ENCODE results near the gene VAMP7. TPM values are rescaled to one million over a fixed set of nuclear protein-coding genes. Genes with fewer than 3 reads are reported as not detected.

Gene VAMP7
- total and polyA plus RNA-seq, 2 of the 8 experiments (the other 6 are each of a cell fraction or from before 2014, with no cell fraction given), result 14.2 to 22.1 TPM

DNA sequence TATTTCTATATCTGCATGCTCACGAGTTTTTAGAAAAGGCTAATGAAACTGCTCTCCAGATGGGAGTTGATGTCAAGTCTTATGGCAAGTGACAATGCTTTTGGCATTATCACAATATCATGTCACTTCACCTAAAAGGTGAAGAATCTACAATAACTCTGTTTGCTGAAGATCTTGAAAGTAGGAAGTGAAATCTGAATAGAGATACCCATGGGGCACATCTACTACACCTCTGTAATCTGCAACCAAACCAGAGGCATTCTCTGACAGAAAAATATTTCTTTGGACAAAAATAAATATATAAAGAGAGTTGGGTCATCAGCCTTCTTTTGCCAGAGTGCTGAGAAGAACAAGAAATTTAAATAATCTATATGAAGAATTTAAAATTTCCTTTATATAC, 3.9 kb upstream of the VAMP7 start:
- Histone ChIP-seq H3K4me2 (ENCODE audit: insufficient read depth in 1 of 2, low read depth in 2 of 2, low read length in 2 of 2) (no peak overlapping the region), H2BK20ac (ENCODE audit: low read length) (no peak overlapping the region), H2BK5ac (ENCODE audit: low read depth, low read length) (no peak overlapping the region), H3K27me3 (replicated peaks in 1 of 4; ENCODE audit: control insufficient read depth in 3 of 4, extremely low read depth in 1 of 4, insufficient read depth in 3 of 4, low read length in 3 of 4) (no peaks in the 10 kb centered on the region), H2AFZ (ENCODE audit: low read length) (no peak overlapping the region), H3K9ac (replicated peaks in 1 of 4; ENCODE audit: extremely low read depth in 1 of 4, low read depth in 3 of 4, low read length in 3 of 4) (no peak overlapping the region), H2AK5ac (ENCODE audit: low read depth, low read length) (no peak overlapping the region), H2BK12ac (ENCODE audit: low read depth, low read length) (no peak overlapping the region), H3K4me1 (replicated peaks in 1 of 4; ENCODE audit: control insufficient read depth in 3 of 4, insufficient read depth in 4 of 4, low read length in 3 of 4) (no peaks in the 10 kb centered on the region), H3K79me1 (ENCODE audit: low read depth, low read length) (0 out of 2 replicates have a peak, but pooled peaks cover 2% of the 10 kb centered on the region), H4K5ac (ENCODE audit: insufficient read length, low read depth, low read length) (no peak overlapping the region), H4K91ac (replicated peaks; ENCODE audit: insufficient read length, low read length) (no peak overlapping the region), H3K79me2 (ENCODE audit: control insufficient read depth in 1 of 2, insufficient read depth in 2 of 2, low read length in 2 of 2) (peaks cover 0 to 9% of the 10 kb centered on the region in 2 experiments; a peak in 2 of 4 replicates), H2BK120ac (replicated peaks; ENCODE audit: low read depth, low read length) (no peak overlapping the region), H4K8ac (ENCODE audit: extremely low read depth, insufficient read depth, low read length) (no peak overlapping the region), H3K4me3 (ENCODE audit: extremely low read depth in 1 of 4, insufficient read depth in 2 of 4, low read depth in 3 of 4, low read length in 4 of 4) (no peak overlapping the region), H3K4ac (replicated peaks; ENCODE audit: insufficient read length, low read depth, low read length) (no peak overlapping the region), H3K36me3 (ENCODE audit: control insufficient read depth in 2 of 4, insufficient read depth in 4 of 4, low read length in 3 of 4) (no peaks in the 10 kb centered on the region; a peak in 1 of 8 replicates), H3K56ac (replicated peaks; ENCODE audit: insufficient read length, low read depth, low read length) (no peak overlapping the region), H3K23me2 (ENCODE audit: low read depth, low read length) (peaks cover 3% of the 10 kb centered on the region; the same call in 1 of the 2 replicates), H3K23ac (ENCODE audit: insufficient read length) (no peak overlapping the region), H3K27ac (ENCODE audit: low read depth, low read length) (no peak overlapping the region), H3K18ac (ENCODE audit: extremely low read depth, low read length) (no peak overlapping the region), H3K14ac (ENCODE audit: insufficient read length) (no peak overlapping the region), H4K20me1 (replicated peaks in 1 of 2; ENCODE audit: control insufficient read depth in 1 of 2, insufficient read depth in 2 of 2, low read length in 2 of 2) (peaks cover 0 to 2% of the 10 kb centered on the region in 2 experiments), H3K9me3 (ENCODE audit: insufficient read depth in 2 of 2, low read depth in 1 of 2, low read length in 1 of 2) (peaks cover 9 to 28% of the 10 kb centered on the region in 2 experiments), H2BK15ac (ENCODE audit: low read length) (no peak overlapping the region)
- POLR2A ChIA-PET (ENCODE audit: partially characterized antibody), result no interaction called here
- CTCF ChIA-PET (ENCODE audit: partially characterized antibody), result no interaction called here
- FAIRE-seq (no peak), DNase-seq (ENCODE audit: low read depth in 1 of 2, low spot score in 2 of 2) (no peak)
- 63% methylated on average over 1 of the region's 1 CpG; no CpG with 5 or more reads in 1 of the 2 experiments for WGBS, 2 experiments (ENCODE audit: extremely low coverage in 1 of 2, insufficient coverage in 1 of 2, insufficient read length in 1 of 2, insufficient replicate concordance in 2 of 2, low coverage in 1 of 2, low lambda C conversion rate in 2 of 2, missing lambda C conversion rate in 1 of 2)
- TF ChIP-seq EZH2 (IDR thresholded peaks at IDR 0.05; ENCODE audit: low read depth, low read length, severe bottlenecking), result no peak
- TF ChIP-seq MAFK (IDR thresholded peaks at IDR 0.05; ENCODE audit: low read depth, low read length), result no peak
- TF ChIP-seq TBP (IDR thresholded peaks at IDR 0.05; ENCODE audit: low read depth, low read length), result no peak
- no peak for TF ChIP-seq HDAC2 (IDR thresholded peaks at IDR 0.05; ENCODE audit: borderline replicate concordance in 1 of 2, low read depth in 2 of 2, low read length in 2 of 2)
- no peak for TF ChIP-seq GTF2F1 (IDR thresholded peaks at IDR 0.05; ENCODE audit: borderline replicate concordance, low read depth, low read length)
- no peak for TF ChIP-seq KDM1A (IDR thresholded peaks at IDR 0.05; ENCODE audit: borderline replicate concordance, low read length)
- no peak for TF ChIP-seq BACH1 (IDR thresholded peaks at IDR 0.05; ENCODE audit: low read length)
- no peak for TF ChIP-seq BRCA1 (IDR thresholded peaks at IDR 0.05; ENCODE audit: low read depth, low read length)
- TF ChIP-seq CBX8 (IDR thresholded peaks at IDR 0.05; ENCODE audit: borderline replicate concordance, low read depth, low read length), result no peak
- no peak for TF ChIP-seq RBBP5 (IDR thresholded peaks at IDR 0.05; ENCODE audit: borderline replicate concordance, low read depth, low read length)
- TF ChIP-seq SIRT6 (IDR thresholded peaks at IDR 0.05; ENCODE audit: low read length), result no peak
- no peak for TF ChIP-seq GABPA (IDR thresholded peaks at IDR 0.05; ENCODE audit: borderline replicate concordance, insufficient read depth, low read length)
- no peak for TF ChIP-seq HDAC6 (IDR thresholded peaks at IDR 0.05; ENCODE audit: low read depth, low read length)
- TF ChIP-seq SUZ12 (IDR thresholded peaks at IDR 0.05; ENCODE audit: low read length), result no peak
